PC-3 (cell line): Measurements from ENCODE around the gene USP33. TPM values are rescaled to one million over a fixed set of nuclear protein-coding genes. Genes with fewer than 3 reads are reported as not detected.

Experiments used
- ATAC-seq: fragments of 200-7000 bp; cut with Tn5 transposase; 2 replicates; pipeline ENCODE4 v1.9.1; 2020; ENCODE audit warnings: mild to moderate bottlenecking, moderate library complexity
- Bru-seq: library from RNA; stranded (reverse); fragments of 400-500 nt; gene quantifications from one replicate; lab custom pipeline; 2021; lab: Mats Ljungman, UMichigan
- BruChase-seq, 2 experiments: library from RNA; stranded (reverse); fragments of 400-500 nt; gene quantifications; one replicate each; lab custom pipeline; 2021; lab: Mats Ljungman, UMichigan
- BruUV-seq: library from RNA; stranded (reverse); fragments of 400-500 nt; replicated peaks from 2 replicates; lab custom pipeline; 2021; lab: Mats Ljungman, UMichigan
- CTCF ChIA-PET: fragments of 300-600 bp; sonication (Branson Sonifier 250); formaldehyde crosslinking; loops from one replicate; lab custom pipeline; 2022; ENCODE audit warnings: antibody characterized with exemption; lab: Charles Lee
- POLR2A ChIA-PET: fragments of 300-600 bp; sonication (Branson Sonifier 250); formaldehyde crosslinking; loops from one replicate; lab custom pipeline; 2022; ENCODE audit warnings: antibody characterized with exemption; ENCODE audit not compliant: unreplicated experiment; lab: Charles Lee
- DNase-seq: peaks from one replicate; pipeline ENCODE4 v3.0.0-alpha.2; 2015
- H2AFZ ChIP-seq: fragments of 300-600 bp; sonication (generic); 2 replicates; pipeline ENCODE4 v1.6.0; 2016; ENCODE audit warnings: antibody characterized with exemption, low read length
- H3F3A ChIP-seq: fragments of 300-600 bp; sonication (generic); one replicate; pipeline ENCODE4 v1.6.0; 2017; ENCODE audit warnings: antibody characterized with exemption, low read length, control low read depth, mild to moderate bottlenecking; ENCODE audit not compliant: unreplicated experiment
- H3K27ac ChIP-seq: fragments of 300-600 bp; sonication (generic); 2 replicates; pipeline ENCODE4 v1.5.1; 2016; ENCODE audit warnings: mild to moderate bottlenecking, low read length
- H3K27me3 ChIP-seq: fragments of 300-600 bp; sonication (generic); 2 replicates; pipeline ENCODE4 v1.6.1; 2016; ENCODE audit warnings: low read length, mixed read lengths
- H3K36me3 ChIP-seq: fragments of 300-600 bp; sonication (generic); 2 replicates; pipeline ENCODE4 v1.6.1; 2016; ENCODE audit warnings: low read depth, mixed run types, low read length, mixed read lengths
- H3K4me1 ChIP-seq: fragments of 300-600 bp; sonication (generic); 2 replicates; pipeline ENCODE4 v1.5.1; 2016; ENCODE audit warnings: low read length; ENCODE audit not compliant: insufficient read depth
- H3K4me2 ChIP-seq: fragments of 300-600 bp; sonication (generic); 2 replicates; pipeline ENCODE4 v1.6.0; 2016; ENCODE audit warnings: low read length
- H3K4me3 ChIP-seq: fragments of 300-600 bp; sonication (generic); 2 replicates; pipeline ENCODE4 v1.5.1; 2016; ENCODE audit warnings: mild to moderate bottlenecking, low read length, mixed read lengths
- H3K79me2 ChIP-seq: fragments of 300-600 bp; sonication (generic); 2 replicates; pipeline ENCODE4 v1.6.1; 2017; ENCODE audit warnings: low read length, mixed read lengths
- H3K9ac ChIP-seq: fragments of 300-600 bp; sonication (generic); 2 replicates; pipeline ENCODE4 v1.6.0; 2016; ENCODE audit warnings: mild to moderate bottlenecking, low read length
- H3K9me2 ChIP-seq: fragments of 300-600 bp; sonication (generic); replicated peaks from 2 replicates; pipeline ENCODE4 v1.6.1; 2016; ENCODE audit warnings: mixed run types, low read length, mixed read lengths
- H3K9me3 ChIP-seq: fragments of 300-600 bp; sonication (generic); 2 replicates; pipeline ENCODE4 v1.6.1; 2016; ENCODE audit warnings: low read length, mixed read lengths
- H4K20me1 ChIP-seq: fragments of 300-600 bp; sonication (generic); 2 replicates; pipeline ENCODE4 v1.6.1; 2016; ENCODE audit warnings: low read length, mixed read lengths
- EZH2 ChIP-seq: fragments of 300-600 bp; sonication (generic); IDR thresholded peaks from one replicate; pipeline ENCODE4 v1.6.1; 2017; ENCODE audit warnings: antibody characterized with exemption, mild to moderate bottlenecking, low read length; ENCODE audit not compliant: unreplicated experiment
- EZH2phosphoT487 ChIP-seq: fragments of 300-600 bp; sonication (generic); IDR thresholded peaks from 2 replicates; pipeline ENCODE4 v1.6.1; 2018; ENCODE audit warnings: mild to moderate bottlenecking, antibody characterized with exemption, low read length, borderline replicate concordance
- intact Hi-C: fragments of 100-400 bp; cut with micrococcal nuclease; formaldehyde crosslinking; loops from 2 replicates; pipeline ENCODE4 v1.9.0; 2023
- long read RNA-seq: library from polyadenylated mRNA; unstranded; transcript quantifications from one replicate; pipeline ENCODE4 v2.0.0, GENCODE V29; 2021; ENCODE audit not compliant: unreplicated experiment
- total RNA-seq: library from RNA; depleted of rRNA; stranded (reverse); fragments of >200 nt; gene quantifications from 2 replicates; pipeline ENCODE4 v1.2.3, GENCODE V29; 2014; rRNA removed
- TF ChIP-seq, protein P1 (sequence below): fragments of 300-600 bp; sonication (generic); conservative IDR thresholded peaks from 2 replicates; pipeline ENCODE4 v1.5.1; 2017; ENCODE audit warnings: antibody characterized with exemption, low read depth, mild to moderate bottlenecking, low read length

The USP33 gene
- total RNA-seq = 42.6 and 45.2 TPM in 2 replicates
- Bru-seq, nascent RNA = percentile 83 among the genes with signal in this experiment
- percentile 82 among the genes with signal in this experiment for BruChase-seq, experiment 1, labeled RNA remaining after a 6-hour chase
- percentile 87 among the genes with signal in this experiment for BruChase-seq, experiment 2, labeled RNA remaining after a 2-hour chase
- long read RNA-seq, full-length matches to known transcripts = 47 of 220 reads
- long read RNA-seq, partial matches to known transcripts = 63 of 220 reads
- long read RNA-seq, other reads (novel, unspliced or antisense) = 110 of 220 reads

DNA sequence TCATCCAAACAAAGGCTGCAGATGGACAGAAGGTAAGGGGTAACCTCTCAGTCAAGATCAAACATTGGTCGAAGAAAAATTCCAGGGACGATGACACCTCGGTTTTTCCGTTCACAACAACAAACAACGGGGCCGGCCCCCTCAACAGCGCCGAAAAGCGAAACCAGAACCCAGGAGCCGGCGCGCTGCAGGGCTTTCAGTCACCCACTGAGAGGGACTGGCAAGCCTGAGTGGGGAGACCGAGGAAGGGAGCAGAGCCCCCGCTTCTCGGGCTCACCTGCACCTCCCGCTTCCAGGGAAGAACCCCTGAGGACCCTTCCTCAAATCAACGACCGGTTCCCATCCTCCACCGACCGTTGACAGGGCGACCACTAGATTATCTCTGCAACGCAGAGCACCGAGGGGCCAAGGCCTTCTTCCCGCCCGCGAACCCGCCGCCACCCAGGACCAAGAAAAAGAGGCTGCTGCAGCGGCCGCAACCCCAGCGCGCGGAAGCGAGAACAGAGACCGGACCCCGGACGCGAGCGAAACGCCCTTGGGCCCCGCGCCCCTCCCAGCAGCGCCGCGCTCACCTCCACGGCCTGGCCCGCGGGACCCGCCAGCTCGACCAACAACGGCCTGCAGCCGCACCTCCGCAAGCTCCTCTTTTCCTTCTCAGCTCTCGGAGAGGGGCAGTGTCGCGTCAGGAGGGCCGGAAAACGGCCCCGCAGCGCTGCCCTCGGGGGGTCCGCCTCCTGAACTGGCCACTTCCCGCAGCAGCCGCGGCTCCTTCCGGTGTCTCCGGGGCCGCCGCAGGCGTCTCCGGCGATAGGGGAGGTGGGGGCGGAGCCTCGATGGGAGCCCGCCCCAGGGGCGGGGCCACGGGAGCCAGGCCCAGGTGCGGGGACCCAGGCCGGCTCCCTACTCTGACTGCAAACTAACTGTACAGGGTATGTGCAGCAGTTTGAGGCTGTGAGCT is at the start of gene USP33:
TSS of gene USP33 (minus strand) at position 782 of the 958 bp plus-strand sequence. CDS start 18,155 bp downstream, outside the sequence.
- peaks cover 12% of the 10 kb centered on the region for H3F3A ChIP-seq
- no peaks in the 10 kb centered on the region for H3K9me2 ChIP-seq
- peak; percentile 93 for DNase-seq
- H3K79me2 ChIP-seq = peaks cover 53% of the 10 kb centered on the region
- H3K4me1 ChIP-seq = peaks cover 26% of the 10 kb centered on the region
- H4K20me1 ChIP-seq = peaks cover 14% of the 10 kb centered on the region
- H2AFZ ChIP-seq = peak within 1 kb of the TSS; percentile 93
- no TSS peak for BruUV-seq
- ChIA-PET CTCF (no interaction called here), POLR2A (interaction anchor here (0.6 kb wide), 2 partner anchors 8 to 340 kb away, joined by 3 to 6 read pairs; no protein-coding TSS in a partner anchor)
- no peak for TF ChIP-seq EZH2
- no peak for TF ChIP-seq EZH2phosphoT487
- TF ChIP-seq, protein P1, sequence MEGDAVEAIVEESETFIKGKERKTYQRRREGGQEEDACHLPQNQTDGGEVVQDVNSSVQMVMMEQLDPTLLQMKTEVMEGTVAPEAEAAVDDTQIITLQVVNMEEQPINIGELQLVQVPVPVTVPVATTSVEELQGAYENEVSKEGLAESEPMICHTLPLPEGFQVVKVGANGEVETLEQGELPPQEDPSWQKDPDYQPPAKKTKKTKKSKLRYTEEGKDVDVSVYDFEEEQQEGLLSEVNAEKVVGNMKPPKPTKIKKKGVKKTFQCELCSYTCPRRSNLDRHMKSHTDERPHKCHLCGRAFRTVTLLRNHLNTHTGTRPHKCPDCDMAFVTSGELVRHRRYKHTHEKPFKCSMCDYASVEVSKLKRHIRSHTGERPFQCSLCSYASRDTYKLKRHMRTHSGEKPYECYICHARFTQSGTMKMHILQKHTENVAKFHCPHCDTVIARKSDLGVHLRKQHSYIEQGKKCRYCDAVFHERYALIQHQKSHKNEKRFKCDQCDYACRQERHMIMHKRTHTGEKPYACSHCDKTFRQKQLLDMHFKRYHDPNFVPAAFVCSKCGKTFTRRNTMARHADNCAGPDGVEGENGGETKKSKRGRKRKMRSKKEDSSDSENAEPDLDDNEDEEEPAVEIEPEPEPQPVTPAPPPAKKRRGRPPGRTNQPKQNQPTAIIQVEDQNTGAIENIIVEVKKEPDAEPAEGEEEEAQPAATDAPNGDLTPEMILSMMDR = no peak
- peak; percentile 84 for ATAC-seq
- no peaks in the 10 kb centered on the region for H3K9me3 ChIP-seq
- no peaks in the 10 kb centered on the region for H3K27me3 ChIP-seq
- peak within 1 kb of the TSS; percentile 81 for H3K4me3 ChIP-seq
- H3K4me2 ChIP-seq = peak within 1 kb of the TSS; percentile 84
- peak within 1 kb of the TSS; percentile 68 for H3K27ac ChIP-seq
- intact Hi-C loops = loop anchor here (5.0 to 10.0 kb wide), 2 partner anchors 65 to 143 kb away; no protein-coding TSS in a partner anchor
- H3K36me3 ChIP-seq = no peaks in the 10 kb centered on the region
- peak within 1 kb of the TSS; percentile 89 for H3K9ac ChIP-seq

DNA sequence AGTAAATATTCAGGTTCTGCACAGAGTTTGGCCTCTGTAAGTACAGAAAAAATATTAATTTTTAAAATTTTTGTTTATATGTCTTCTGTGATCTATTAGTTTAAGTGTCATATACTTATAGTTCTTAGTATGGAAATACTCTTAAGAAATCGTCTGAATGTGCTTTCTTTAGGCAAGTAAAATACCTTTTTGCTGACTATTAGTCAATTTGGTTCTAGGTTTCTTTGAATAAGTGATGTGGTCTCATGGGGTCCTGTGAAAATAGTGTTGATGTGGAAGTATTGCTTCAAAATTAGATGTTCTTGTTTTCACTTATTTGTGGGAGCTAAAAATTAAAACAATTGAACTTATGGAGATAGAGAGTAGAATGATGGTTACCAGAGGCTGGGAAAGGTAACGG is 43.7 kb upstream of the USP33 start:
- Histone ChIP-seq H3K4me1 (no peaks in the 10 kb centered on the region), H3K27me3 (no peaks in the 10 kb centered on the region), H3K4me2 (no peak overlapping the region), H3K36me3 (peaks cover 10% of the 10 kb centered on the region), H3K4me3 (no peak overlapping the region), H3K9me3 (no peaks in the 10 kb centered on the region), H3K79me2 (no peaks in the 10 kb centered on the region), H2AFZ (no peak overlapping the region), H3K9me2 (no peaks in the 10 kb centered on the region), H4K20me1 (no peaks in the 10 kb centered on the region), H3F3A (no peaks in the 10 kb centered on the region), H3K27ac (no peak overlapping the region), H3K9ac (no peak overlapping the region)
- TF ChIP-seq, protein P1 = no peak
- TF ChIP-seq EZH2phosphoT487 = no peak
- TF ChIP-seq EZH2 = no peak
- BruUV-seq = no TSS peak
- intact Hi-C loops = no loop called here
- no peak for DNase-seq
- CTCF ChIA-PET = no interaction called here
- POLR2A ChIA-PET = no interaction called here
- no peak for ATAC-seq
